Ovary (tissue), 9 donors: Measurements from ENCODE around the gene NDUFS5. TPM values are rescaled to one million over a fixed set of nuclear protein-coding genes. Genes with fewer than 3 reads are reported as not detected.
"Not testable (repeated sequence)": the region's sequence is repeated elsewhere in the genome, so short reads cannot be mapped to it uniquely, and the experiment has no call there.

Experiments used
- DNase-seq, 5 donors: peaks; one replicate each; pipeline ENCODE4 v3.0.0-alpha.2; 2019 to 2020
- H3K27ac ChIP-seq, 2 donors: fragments of 200-600 bp; one replicate each; pipeline versions ENCODE4 v1.5.1 to v1.8.0; 2019 to 2022
- H3K27me3 ChIP-seq: fragments of 200-600 bp; one replicate; pipeline ENCODE4 v1.8.0; 2022
- H3K36me3 ChIP-seq: fragments of 200-600 bp; sonication (generic); one replicate; pipeline ENCODE4 v1.5.1; 2019
- H3K4me1 ChIP-seq: one replicate; pipeline ENCODE4 v1.8.1; 2013; ENCODE audit warnings: mild to moderate bottlenecking, moderate library complexity; ENCODE audit not compliant: insufficient read depth
- H3K4me3 ChIP-seq: fragments of 200-600 bp; sonication (generic); one replicate; pipeline ENCODE4 v1.5.1; 2017
- H3K9me3 ChIP-seq, 2 donors: fragments of 200-600 bp in 1 of 2; sonication (generic) in 1 of 2; one replicate each; pipeline versions ENCODE4 v1.5.1 to v1.8.1; 2013 to 2019; ENCODE audit warnings: mild to moderate bottlenecking in 1 of 2, moderate library complexity in 1 of 2
- CTCF ChIP-seq, 3 donors: fragments of 450-650 bp in 2 of 3; fragments of 200-600 bp in 1 of 3; IDR thresholded peaks; one replicate each; pipeline versions ENCODE4 v1.5.1 to v1.8.0; 2016 to 2022; ENCODE audit warnings: antibody characterized with exemption in 3 of 3, mild to moderate bottlenecking in 1 of 3
- EP300 ChIP-seq: sonication (generic); formaldehyde crosslinking; IDR thresholded peaks from one replicate; pipeline ENCODE4 v1.6.1; 2017; ENCODE audit warnings: antibody characterized with exemption
- POLR2A ChIP-seq: fragments of 450-650 bp; IDR thresholded peaks from one replicate; pipeline ENCODE4 v1.6.1; 2017; ENCODE audit warnings: antibody characterized with exemption, mild to moderate bottlenecking, moderate library complexity
- WGBS, 3 donors: extraction: QIAGEN DNeasy Blood & Tissue Kit in 1 of 3; methylation state at CpG; one replicate each; pipeline versions ENCODE4 v1.1.5 to v1.1.7; 2013 to 2017; 5-methylcytosine and 5-hydroxymethylcytosine counted together
- intact Hi-C, 4 donors: fragments of 100-400 bp; cut with DNase I; formaldehyde crosslinking; loops; one replicate each; pipeline versions ENCODE4 v1.11.0 to v1.15.1; 2022 to 2023
- polyA plus RNA-seq, 2 donors: library from polyadenylated mRNA; stranded (reverse); fragments of 200-250 nt in 1 of 2; fragments of 350-450 nt in 1 of 2; fragmentation: Illumina TruSeq in 1 of 2; extraction: RNeasy Lipid Tissue Mini Kit (QIAGEN cat#74804) in 1 of 2; gene quantifications; one replicate each; pipeline ENCODE4 v1.2.3, GENCODE V29; 2013 to 2014
- total RNA-seq, 7 donors: library from RNA; depleted of rRNA in 2 of 7; stranded (reverse); fragments of >200 nt in 2 of 7; fragmentation: NEBNext Ultra II Directional in 3 of 7; extraction: Animal tissue kit (Norgen Biotek cat#: 25700) in 3 of 7; gene quantifications; one replicate each; pipeline versions ENCODE4 v1.1.0 to v1.2.4, GENCODE V29; 2016 to 2023
- donor health status: DM: no; HTN: no; CAD: no; lungs with moderate emphysema.
- donor health status: DM: no; HTN: no; CAD: no.
- donor health status: Bipolar disorder and iron deficiency.
- donor health status: DM: yes; HTN: yes; CAD: no.
- donor health status: DM: no; HTN: no; CAD: no.
- donor health status: DM: yes; HTN: yes; CAD: no.

The NDUFS5 gene
- total and polyA plus RNA-seq, 9 donors, result 126 to 492 (median 206) TPM

- H3K27ac ChIP-seq, result no peak overlapping the region
- peak in 2 of 5 donors; percentile 24 to 67 for DNase-seq
- H3K27me3 ChIP-seq, result no peaks in the 10 kb centered on the region
- no peaks in the 10 kb centered on the region for H3K9me3 ChIP-seq
- WGBS, 3 donors, result 28 to 48% (median 30%) methylated on average over 12 of the region's 12 CpGs
- H3K4me3 ChIP-seq, result no peak overlapping the region
- no peaks in the 10 kb centered on the region for H3K36me3 ChIP-seq
- H3K4me1 ChIP-seq, result no peaks in the 10 kb centered on the region
- intact Hi-C loops, result no loop called here
- TF ChIP-seq EP300 (peak; percentile 77), POLR2A (no peak)
Measured at GRCh38 chr1:39047374-39048229, 21.5 kb downstream of the NDUFS5 start.

- H3K27me3 ChIP-seq, result no peaks in the 10 kb centered on the region
- no peaks in the 10 kb centered on the region for H3K4me1 ChIP-seq
- H3K27ac ChIP-seq, result no peak overlapping the region
- no peaks in the 10 kb centered on the region for H3K9me3 ChIP-seq
- intact Hi-C loops, result no loop called here
- TF ChIP-seq CTCF (IDR thresholded peaks at IDR 0.05) (no peak), EP300 (no peak), POLR2A (no peak)
- no peak overlapping the region for H3K4me3 ChIP-seq
- H3K36me3 ChIP-seq, result no peaks in the 10 kb centered on the region
- DNase-seq, result peak in 1 of 5 donors; percentile 11
- WGBS, 3 donors, result 79 to 92% (median 82%) methylated on average over 7 of the region's 7 CpGs
Measured at GRCh38 chr1:39048745-39049370, 22.7 kb downstream of the NDUFS5 start.

GRCh38 chr1:39050001-39050400 is 23.9 kb downstream of the NDUFS5 start:
- TF ChIP-seq EP300, result no peak
- TF ChIP-seq POLR2A, result no peak
- no peak for TF ChIP-seq CTCF (IDR thresholded peaks at IDR 0.05)
- H3K9me3 ChIP-seq, result no peaks in the 10 kb centered on the region
- DNase-seq, result no peak
- no peak overlapping the region for H3K4me3 ChIP-seq
- no peaks in the 10 kb centered on the region for H3K36me3 ChIP-seq
- H3K27ac ChIP-seq, result no peak overlapping the region
- H3K4me1 ChIP-seq, result no peaks in the 10 kb centered on the region
- intact Hi-C loops, result no loop called here
- no peaks in the 10 kb centered on the region for H3K27me3 ChIP-seq
- 65 to 77% (median 67%) methylated on average over 4 of the region's 4 CpGs for WGBS, 3 donors

DNA sequence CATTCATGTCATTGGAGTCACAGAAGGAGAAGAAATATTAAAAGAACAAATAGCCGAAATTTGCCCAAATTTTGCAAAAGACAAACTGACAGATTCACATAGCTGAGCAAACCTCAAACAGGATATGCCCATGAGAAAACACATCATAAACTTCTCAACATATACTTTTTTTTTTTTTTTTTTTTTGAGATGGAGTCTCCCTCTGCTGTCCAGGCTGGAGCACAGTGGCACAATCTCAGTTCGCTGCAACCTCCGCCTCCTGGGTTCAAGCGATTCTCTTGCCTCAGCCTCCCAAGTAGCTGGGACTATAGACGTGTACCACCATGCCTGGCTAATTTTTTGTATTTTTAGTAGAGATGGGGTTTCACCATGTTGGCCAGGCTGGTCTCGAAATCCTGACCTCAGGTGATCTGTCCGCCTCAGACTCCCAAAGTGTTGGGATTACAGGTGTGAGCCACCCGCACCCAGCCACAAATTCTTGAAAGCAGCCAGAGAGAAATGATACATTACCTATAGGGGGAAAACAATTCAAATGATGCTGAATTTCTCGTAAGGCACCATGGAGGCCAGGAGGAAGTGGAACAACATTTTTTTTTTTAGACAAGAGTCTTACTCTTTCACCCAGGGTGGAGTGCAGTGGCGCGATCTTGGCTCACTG is 25.2 kb downstream of the NDUFS5 start:
- H3K36me3 ChIP-seq, H3K4me1 ChIP-seq, H3K9me3 ChIP-seq, intact Hi-C loops, DNase-seq, H3K27me3 ChIP-seq, H3K27ac ChIP-seq, H3K4me3 ChIP-seq: not testable (repeated sequence)
- WGBS, 3 donors, result 85 to 91% (median 88%) methylated on average over 11 of the region's 11 CpGs

DNA sequence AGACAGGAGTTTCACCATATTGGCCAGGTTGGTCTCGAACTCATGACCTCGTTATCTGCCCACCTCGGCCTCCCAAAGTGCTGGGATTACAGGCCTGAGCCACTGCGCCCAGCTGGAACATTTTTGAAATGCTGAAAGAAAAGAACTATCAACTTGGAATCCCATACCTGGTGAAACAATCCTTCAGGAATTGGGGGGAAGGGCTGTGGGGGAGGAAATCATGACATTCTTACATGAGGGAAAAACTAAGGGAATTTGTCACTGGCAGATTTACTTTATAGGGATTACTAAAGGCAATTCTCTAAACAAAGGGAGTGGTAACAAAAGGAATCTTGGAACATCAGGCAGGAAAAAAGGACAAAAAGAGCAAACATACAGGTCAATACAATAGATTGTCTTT is 25.8 kb downstream of the NDUFS5 start:
- no peak overlapping the region for H3K4me3 ChIP-seq
- H3K9me3 ChIP-seq, result no peaks in the 10 kb centered on the region
- TF ChIP-seq POLR2A (no peak), EP300 (no peak), CTCF (IDR thresholded peaks at IDR 0.05) (no peak)
- H3K27ac ChIP-seq, result no peak overlapping the region
- no peaks in the 10 kb centered on the region for H3K27me3 ChIP-seq
- intact Hi-C loops, result no loop called here
- WGBS, 3 donors, result 89 to 93% (median 91%) methylated on average over 4 of the region's 4 CpGs
- no peaks in the 10 kb centered on the region for H3K36me3 ChIP-seq
- no peaks in the 10 kb centered on the region for H3K4me1 ChIP-seq
- no peak for DNase-seq

- DNase-seq, intact Hi-C loops: not testable (repeated sequence)
Measured at GRCh38 chr1:39055213-39055710, 29.1 kb downstream of the NDUFS5 start.

DNA sequence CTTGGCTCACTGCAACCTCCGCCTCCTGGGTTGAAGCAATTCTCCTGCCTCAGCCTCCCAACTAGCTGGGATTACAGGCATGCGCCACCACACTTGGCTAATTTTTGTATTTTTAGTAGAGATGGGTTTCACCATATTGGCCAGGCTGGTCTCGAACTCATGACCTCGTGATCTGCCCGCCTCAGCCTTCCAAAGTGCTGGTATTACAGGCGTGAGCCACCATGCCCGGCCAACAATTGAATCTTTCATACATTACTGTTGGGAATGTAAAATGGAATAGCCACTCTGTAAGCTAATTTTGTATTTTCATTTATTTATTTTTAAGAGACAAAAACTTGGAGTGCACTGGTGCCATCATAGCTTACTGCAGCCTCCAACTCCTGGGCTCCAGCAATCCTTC is 35.4 kb downstream of the NDUFS5 start:
- H3K9me3 ChIP-seq, DNase-seq, intact Hi-C loops, H3K4me3 ChIP-seq, H3K4me1 ChIP-seq, H3K27ac ChIP-seq, H3K36me3 ChIP-seq, H3K27me3 ChIP-seq: not testable (repeated sequence)
- WGBS, 3 donors, result 97 to 98% (median 98%) methylated on average over 7 of the region's 7 CpGs

More at GRCh38 chr1:39055213-39055710, 29.1 kb downstream of the NDUFS5 start:
- H3K27me3 ChIP-seq, H3K27ac ChIP-seq, H3K9me3 ChIP-seq, H3K4me1 ChIP-seq, H3K4me3 ChIP-seq, H3K36me3 ChIP-seq: not testable (repeated sequence)
- 85 to 86% (median 86%) methylated on average over 8 of the region's 8 CpGs for WGBS, 3 donors
